ENCODE data around the gene PHF20. TPM values are rescaled to one million over a fixed set of nuclear protein-coding genes. Genes with fewer than 3 reads are reported as not detected.

PHF20 gene
- total and polyA plus RNA-seq, 3 donors from 2014 or later: 59.8 to 108 (median 76.1) TPM

GRCh38 chr20:35823937-35824336 lies 52.1 kb downstream of the PHF20 start:
- Histone ChIP-seq H3K27me3 (no peaks in the 10 kb centered on the region), H3K27ac (no peak overlapping the region), H3K4me1 (no peaks in the 10 kb centered on the region), H3K9me3 (no peaks in the 10 kb centered on the region), H3K36me3 (ENCODE audit: low read depth, missing control alignments) (no peaks in the 10 kb centered on the region), H3K4me3 (no peak overlapping the region)
- intact Hi-C loops (cut with DNase I; ENCODE audit: low total_unique reads): no loop called here
- WGBS, 2 donors: 96 to 98% methylated on average over 2 of the region's 2 CpGs
- TF ChIP-seq POLR2A (IDR thresholded peaks at IDR 0.05) (no peak), CTCF (IDR thresholded peaks at IDR 0.05) (no peak)
- DNase-seq: no peak

GRCh38 chr20:35826397-35826998 lies 54.7 kb downstream of the PHF20 start:
- H3K27me3 ChIP-seq: no peaks in the 10 kb centered on the region
- no peak overlapping the region for H3K27ac ChIP-seq
- TF ChIP-seq POLR2A (IDR thresholded peaks at IDR 0.05) (no peak), CTCF (IDR thresholded peaks at IDR 0.05) (no peak)
- WGBS, 2 donors: 63 to 84% methylated on average over 1 of the region's 1 CpG
- no peaks in the 10 kb centered on the region for H3K36me3 ChIP-seq (ENCODE audit: low read depth, missing control alignments)
- no peaks in the 10 kb centered on the region for H3K4me1 ChIP-seq
- no peak for DNase-seq
- intact Hi-C loops (cut with DNase I; ENCODE audit: low total_unique reads): no loop called here
- no peaks in the 10 kb centered on the region for H3K9me3 ChIP-seq
- no peak overlapping the region for H3K4me3 ChIP-seq

GRCh38 chr20:35828434-35828833 lies 56.6 kb downstream of the PHF20 start:
- DNase-seq: peak; percentile 27

GRCh38 chr20:35828916-35829315 lies 57.1 kb downstream of the PHF20 start:
- Histone ChIP-seq H3K27me3 (no peaks in the 10 kb centered on the region), H3K4me1 (no peaks in the 10 kb centered on the region), H3K9me3 (no peaks in the 10 kb centered on the region), H3K4me3 (no peak overlapping the region), H3K36me3 (ENCODE audit: low read depth, missing control alignments) (no peaks in the 10 kb centered on the region), H3K27ac (no peak overlapping the region)
- intact Hi-C loops (cut with DNase I; ENCODE audit: low total_unique reads): no loop called here
- no peak for DNase-seq
- TF ChIP-seq CTCF (IDR thresholded peaks at IDR 0.05) (no peak), POLR2A (IDR thresholded peaks at IDR 0.05) (no peak)
- WGBS, 2 donors: 89 to 99% methylated on average over 4 of the region's 4 CpGs

More at GRCh38 chr20:35828434-35828833, 56.6 kb downstream of the PHF20 start:
- no peaks in the 10 kb centered on the region for H3K4me1 ChIP-seq
- no peaks in the 10 kb centered on the region for H3K27me3 ChIP-seq
- WGBS, 2 donors: 71 to 74% methylated on average over 3 of the region's 3 CpGs
- intact Hi-C loops (cut with DNase I; ENCODE audit: low total_unique reads): no loop called here
- no peaks in the 10 kb centered on the region for H3K9me3 ChIP-seq
- H3K36me3 ChIP-seq (ENCODE audit: low read depth, missing control alignments): no peaks in the 10 kb centered on the region
- H3K27ac ChIP-seq: no peak overlapping the region
- no peak for TF ChIP-seq POLR2A (IDR thresholded peaks at IDR 0.05)
- no peak for TF ChIP-seq CTCF (IDR thresholded peaks at IDR 0.05)
- H3K4me3 ChIP-seq: no peak overlapping the region

- Histone ChIP-seq H3K27ac (no peak overlapping the region), H3K27me3 (no peaks in the 10 kb centered on the region), H3K36me3 (ENCODE audit: low read depth, missing control alignments) (no peaks in the 10 kb centered on the region), H3K4me1 (no peaks in the 10 kb centered on the region), H3K9me3 (no peaks in the 10 kb centered on the region), H3K4me3 (no peak overlapping the region)
- TF ChIP-seq CTCF (IDR thresholded peaks at IDR 0.05) (no peak), POLR2A (IDR thresholded peaks at IDR 0.05) (no peak)
- intact Hi-C loops (cut with DNase I; ENCODE audit: low total_unique reads): no loop called here
- no peak for DNase-seq
These were observed 58.4 kb downstream of the PHF20 start for GRCh38 chr20:35830264-35830663.
